SU-DHL-6 (cell line): ENCODE data around the gene INTS1.

Experiments used
- H2AFZ ChIP-seq: fragments of 200-600 bp; sonication (generic); 2 replicates; pipeline ENCODE4 v1.6.1; 2014; ENCODE audit warnings: low read depth, mild to moderate bottlenecking, moderate library complexity, mixed read lengths, antibody characterized with exemption, low read length; ENCODE audit not compliant: severe bottlenecking
- H3F3A ChIP-seq: fragments of 200-600 bp; shearing (Covaris generic); 2 replicates; pipeline ENCODE4 v1.6.0; 2016; ENCODE audit warnings: antibody characterized with exemption, mild to moderate bottlenecking; ENCODE audit not compliant: insufficient read depth
- H3K27ac ChIP-seq: fragments of 200-600 bp; sonication (generic); 2 replicates; pipeline ENCODE4 v1.5.1; 2016; ENCODE audit warnings: low read depth, mild to moderate bottlenecking, low read length, moderate library complexity, mixed read lengths
- H3K27me3 ChIP-seq: fragments of 200-600 bp; sonication (generic), shearing (Covaris generic); 2 replicates; pipeline ENCODE4 v1.6.0; 2014; ENCODE audit warnings: mild to moderate bottlenecking, low read length
- H3K36me3 ChIP-seq: fragments of 200-600 bp; sonication (generic); 2 replicates; pipeline ENCODE4 v1.6.1; 2014; ENCODE audit warnings: mild to moderate bottlenecking, low read length, mixed read lengths
- H3K4me2 ChIP-seq: fragments of 300-600, 200-600 bp; shearing (Covaris generic), sonication (generic); 2 replicates; pipeline ENCODE4 v1.6.0; 2014; ENCODE audit warnings: low read length, low read depth, mild to moderate bottlenecking; ENCODE audit not compliant: poor library complexity, severe bottlenecking
- H3K4me3 ChIP-seq: fragments of 200-600 bp; sonication (generic); 2 replicates; pipeline ENCODE4 v1.5.1; 2014; ENCODE audit warnings: antibody characterized with exemption, low read length, mild to moderate bottlenecking, mixed read lengths; ENCODE audit not compliant: insufficient read depth, poor library complexity, severe bottlenecking
- H3K79me2 ChIP-seq: fragments of 200-600 bp; sonication (generic); 2 replicates; pipeline ENCODE4 v1.6.1; 2014; ENCODE audit warnings: mild to moderate bottlenecking, low read length, moderate library complexity; ENCODE audit not compliant: insufficient read depth
- H3K9ac ChIP-seq: fragments of 200-600 bp; sonication (generic); 2 replicates; pipeline ENCODE4 v1.7.0; 2014; ENCODE audit warnings: mild to moderate bottlenecking, low read length
- H3K9me2 ChIP-seq: fragments of 200-600 bp; sonication (generic); replicated peaks from 2 replicates; pipeline ENCODE4 v1.6.1; 2014; ENCODE audit warnings: low read length; ENCODE audit not compliant: insufficient read depth
- H3K9me3 ChIP-seq: fragments of 200-600 bp; sonication (generic); 2 replicates; pipeline ENCODE4 v1.6.1; 2014; ENCODE audit warnings: low read length, mixed read lengths; ENCODE audit not compliant: insufficient read depth
- H4K20me1 ChIP-seq: fragments of 200-600 bp; sonication (generic); 2 replicates; pipeline ENCODE4 v1.6.1; 2014; ENCODE audit warnings: low read depth, mild to moderate bottlenecking, antibody characterized with exemption, low read length, moderate library complexity, mixed read lengths
- CTCF ChIP-seq: fragments of 200-600 bp; sonication (generic); IDR thresholded peaks from one replicate; pipeline ENCODE4 v1.5.1; 2017; ENCODE audit warnings: antibody characterized with exemption, mild to moderate bottlenecking, low read length, moderate library complexity; ENCODE audit not compliant: insufficient read depth, poor library complexity, severe bottlenecking
- EZH2phosphoT487 ChIP-seq: fragments of 200-600 bp; sonication (generic), shearing (Covaris generic); conservative IDR thresholded peaks from 2 replicates; pipeline ENCODE4 v1.6.1; 2018; ENCODE audit warnings: mild to moderate bottlenecking, antibody characterized with exemption, low read length, moderate library complexity, mixed read lengths

The INTS1 gene

DNA sequence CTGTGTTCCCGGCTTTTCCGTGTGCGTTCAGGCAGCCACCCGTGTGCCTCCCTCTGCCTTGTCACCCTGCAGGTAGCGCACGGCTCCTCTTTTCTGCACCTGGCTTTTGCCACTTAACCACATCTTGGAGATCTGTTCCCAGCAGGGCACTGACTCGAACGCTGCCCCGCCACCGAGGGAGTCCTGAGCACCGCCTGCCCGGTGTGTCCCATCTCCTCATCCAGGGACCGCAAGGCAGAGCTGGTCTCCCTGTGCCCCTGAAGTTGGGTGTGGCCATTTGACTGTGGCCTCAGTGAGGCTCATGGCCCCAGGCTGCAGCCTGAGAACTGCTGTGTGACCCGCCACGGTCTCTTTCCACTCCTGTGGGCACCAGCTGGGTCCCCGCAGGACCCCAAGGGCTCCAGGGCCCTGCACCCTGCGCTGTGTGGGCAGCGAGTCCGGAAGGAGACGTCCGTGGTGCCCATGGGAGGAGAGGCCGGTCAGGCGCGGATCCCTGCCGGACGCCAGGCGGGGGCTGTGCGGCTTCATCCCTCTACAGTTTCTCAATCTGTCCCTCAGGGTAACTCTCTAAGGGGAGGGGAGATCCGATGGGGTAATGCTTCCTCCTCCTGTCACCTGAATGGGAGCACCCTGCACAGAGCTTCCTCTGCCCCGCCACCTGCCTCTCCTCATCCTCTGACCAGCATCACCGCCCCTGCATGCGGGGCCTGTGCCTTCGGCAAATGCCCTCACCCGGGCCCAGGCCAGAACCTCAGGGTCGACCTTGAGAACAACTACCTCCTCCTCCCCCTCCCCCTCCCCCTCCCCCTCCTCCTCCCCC, 1.8 kb upstream of the INTS1 start:
- TF ChIP-seq CTCF (no peak), EZH2phosphoT487 (no peak)
- Histone ChIP-seq H3F3A (peaks cover 5% of the 10 kb centered on the region; the same call in 1 of the 2 replicates), H3K36me3 (no peaks in the 10 kb centered on the region), H3K4me3 (no peak overlapping the region), H4K20me1 (no peaks in the 10 kb centered on the region), H3K9me3 (no peaks in the 10 kb centered on the region), H2AFZ (no peak overlapping the region), H3K4me2 (peak overlapping the region; percentile 16), H3K9ac (no peak overlapping the region), H3K9me2 (no peaks in the 10 kb centered on the region), H3K79me2 (peaks cover 30% of the 10 kb centered on the region), H3K27me3 (no peaks in the 10 kb centered on the region), H3K27ac (peak overlapping the region; percentile 18; the same call in 1 of the 2 replicates)

- Histone ChIP-seq H3K4me2 (peak overlapping the region; percentile 74), H3K36me3 (no peaks in the 10 kb centered on the region), H3K9ac (peak overlapping the region; percentile 90), H2AFZ (no peak overlapping the region), H3F3A (peaks cover 4% of the 10 kb centered on the region; the same call in 1 of the 2 replicates), H3K27me3 (no peaks in the 10 kb centered on the region), H3K4me3 (peak overlapping the region; percentile 98), H3K9me2 (no peaks in the 10 kb centered on the region), H3K79me2 (peaks cover 30% of the 10 kb centered on the region), H3K9me3 (no peaks in the 10 kb centered on the region), H4K20me1 (no peaks in the 10 kb centered on the region), H3K27ac (no peak overlapping the region)
- TF ChIP-seq CTCF (no peak), EZH2phosphoT487 (no peak)
Observed at GRCh38 chr7:1503390-1503789, 799 bp downstream of the INTS1 start.

GRCh38 chr7:1502845-1503244, 1.3 kb downstream of the INTS1 start:
- Histone ChIP-seq H3K27ac (no peak overlapping the region), H3K36me3 (no peaks in the 10 kb centered on the region), H3K4me3 (peak overlapping the region; percentile 98), H3F3A (no peaks in the 10 kb centered on the region), H3K9me2 (no peaks in the 10 kb centered on the region), H3K27me3 (no peaks in the 10 kb centered on the region), H2AFZ (no peak overlapping the region), H4K20me1 (no peaks in the 10 kb centered on the region), H3K9me3 (no peaks in the 10 kb centered on the region), H3K4me2 (peak overlapping the region; percentile 74), H3K79me2 (peaks cover 30% of the 10 kb centered on the region), H3K9ac (peak overlapping the region; percentile 90)
- TF ChIP-seq CTCF (no peak), EZH2phosphoT487 (no peak)
